GM12872 (cell line): ENCODE data around the gene ZFP90.

Source experiments
- TF ChIP-seq, protein P1 (sequence below): IDR thresholded peaks from 3 replicates; pipeline ENCODE4 v1.5.1; 2011; ENCODE audit warnings: low read depth, mild to moderate bottlenecking, low read length, moderate library complexity; ENCODE audit not compliant: insufficient read depth

The ZFP90 gene

DNA sequence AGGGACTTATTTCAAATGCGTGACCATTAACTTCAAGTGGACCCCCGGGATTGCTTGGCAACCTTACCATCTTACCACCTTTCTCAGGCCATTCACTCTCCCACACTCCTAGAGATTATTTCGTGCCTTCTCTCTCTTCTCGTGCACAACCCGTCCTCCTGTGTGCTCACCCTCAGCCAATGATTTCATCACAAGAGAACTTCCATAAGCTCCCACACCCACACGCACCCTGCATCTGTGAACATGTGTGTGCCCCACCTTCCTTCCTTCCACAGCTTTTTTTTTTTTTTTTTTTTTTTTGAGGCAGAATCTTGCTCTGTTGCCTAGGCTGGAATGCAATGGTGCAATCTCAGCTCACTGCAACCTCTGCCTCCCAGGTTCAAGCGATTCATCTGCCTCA, 78.6 kb downstream of the ZFP90 start:
- TF ChIP-seq, protein P1, sequence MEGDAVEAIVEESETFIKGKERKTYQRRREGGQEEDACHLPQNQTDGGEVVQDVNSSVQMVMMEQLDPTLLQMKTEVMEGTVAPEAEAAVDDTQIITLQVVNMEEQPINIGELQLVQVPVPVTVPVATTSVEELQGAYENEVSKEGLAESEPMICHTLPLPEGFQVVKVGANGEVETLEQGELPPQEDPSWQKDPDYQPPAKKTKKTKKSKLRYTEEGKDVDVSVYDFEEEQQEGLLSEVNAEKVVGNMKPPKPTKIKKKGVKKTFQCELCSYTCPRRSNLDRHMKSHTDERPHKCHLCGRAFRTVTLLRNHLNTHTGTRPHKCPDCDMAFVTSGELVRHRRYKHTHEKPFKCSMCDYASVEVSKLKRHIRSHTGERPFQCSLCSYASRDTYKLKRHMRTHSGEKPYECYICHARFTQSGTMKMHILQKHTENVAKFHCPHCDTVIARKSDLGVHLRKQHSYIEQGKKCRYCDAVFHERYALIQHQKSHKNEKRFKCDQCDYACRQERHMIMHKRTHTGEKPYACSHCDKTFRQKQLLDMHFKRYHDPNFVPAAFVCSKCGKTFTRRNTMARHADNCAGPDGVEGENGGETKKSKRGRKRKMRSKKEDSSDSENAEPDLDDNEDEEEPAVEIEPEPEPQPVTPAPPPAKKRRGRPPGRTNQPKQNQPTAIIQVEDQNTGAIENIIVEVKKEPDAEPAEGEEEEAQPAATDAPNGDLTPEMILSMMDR: no peak
